Right ventricle myocardium inferior (tissue), 1 donor: ENCODE measurements around the gene TIGD4. TPM values are rescaled to one million over a fixed set of nuclear protein-coding genes. Genes with fewer than 3 reads are reported as not detected.
"Not testable (repeated sequence)": the region's sequence is repeated elsewhere in the genome, so short reads cannot be mapped to it uniquely, and the experiment has no call there.

Experiments used
- ATAC-seq: fragments of 200-7000 bp; cut with Tn5 transposase; one replicate; pipeline ENCODE4 v1.9.1; 2020; ENCODE audit warnings: mild to moderate bottlenecking, moderate library complexity
- DNase-seq: peaks from one replicate; pipeline ENCODE4 v3.0.0; 2021; ENCODE audit errors: missing footprints
- intact Hi-C: fragments of 100-400 bp; cut with DNase I; formaldehyde crosslinking; loops from one replicate; pipeline ENCODE4 v1.11.0; 2022
- total RNA-seq: library from RNA; stranded (reverse); fragmentation: NEBNext Ultra II Directional; extraction: Animal tissue kit (Norgen Biotek cat#: 25700); gene quantifications from one replicate; pipeline ENCODE4 v1.2.1, GENCODE V29; 2021
- donor health status: DM: no; HTN: yes; CAD: no; lungs with severe emphysema.

Gene TIGD4
- total RNA-seq, 1 donor from 2014 or later: not detected

- intact Hi-C loops: no loop called here
Measured at GRCh38 chr4:152785639-152786615, 6.4 kb upstream of the TIGD4 start.

GRCh38 chr4:152784490-152785350 is 5.2 kb upstream of the TIGD4 start:
- intact Hi-C loops: no loop called here
- ATAC-seq (no peak), DNase-seq (no peak)

More at GRCh38 chr4:152785639-152786615, 6.4 kb upstream of the TIGD4 start:
- no peak for DNase-seq
- ATAC-seq: no peak

DNA sequence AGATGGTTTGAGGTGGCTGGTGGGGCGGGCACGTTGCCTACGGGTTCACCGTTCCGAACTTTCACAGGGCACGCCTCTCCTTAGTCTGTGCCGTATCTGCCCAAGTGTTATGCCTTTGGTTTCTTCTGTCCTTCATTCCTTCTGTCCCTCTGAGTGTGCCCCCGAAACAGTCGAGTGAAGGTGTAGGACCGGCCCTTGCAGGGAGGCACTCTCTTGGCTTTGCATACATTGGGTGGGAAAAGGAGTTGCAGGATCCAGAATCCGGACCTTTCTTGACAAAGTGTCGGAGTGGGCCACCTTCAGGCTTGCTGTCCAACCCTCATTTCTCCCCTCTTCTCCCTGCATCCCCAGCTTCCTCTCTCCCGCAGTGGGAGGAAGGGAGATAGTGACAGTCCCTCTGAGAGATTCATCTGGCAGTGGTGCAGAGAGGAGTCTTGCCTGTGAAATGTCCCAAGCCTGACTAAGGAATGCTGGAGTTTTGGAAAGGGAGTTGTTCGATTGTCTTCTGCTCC is 793 bp upstream of the TIGD4 start:
- intact Hi-C loops: no loop called here
- ATAC-seq (peak; percentile 15), DNase-seq (no peak)

DNA sequence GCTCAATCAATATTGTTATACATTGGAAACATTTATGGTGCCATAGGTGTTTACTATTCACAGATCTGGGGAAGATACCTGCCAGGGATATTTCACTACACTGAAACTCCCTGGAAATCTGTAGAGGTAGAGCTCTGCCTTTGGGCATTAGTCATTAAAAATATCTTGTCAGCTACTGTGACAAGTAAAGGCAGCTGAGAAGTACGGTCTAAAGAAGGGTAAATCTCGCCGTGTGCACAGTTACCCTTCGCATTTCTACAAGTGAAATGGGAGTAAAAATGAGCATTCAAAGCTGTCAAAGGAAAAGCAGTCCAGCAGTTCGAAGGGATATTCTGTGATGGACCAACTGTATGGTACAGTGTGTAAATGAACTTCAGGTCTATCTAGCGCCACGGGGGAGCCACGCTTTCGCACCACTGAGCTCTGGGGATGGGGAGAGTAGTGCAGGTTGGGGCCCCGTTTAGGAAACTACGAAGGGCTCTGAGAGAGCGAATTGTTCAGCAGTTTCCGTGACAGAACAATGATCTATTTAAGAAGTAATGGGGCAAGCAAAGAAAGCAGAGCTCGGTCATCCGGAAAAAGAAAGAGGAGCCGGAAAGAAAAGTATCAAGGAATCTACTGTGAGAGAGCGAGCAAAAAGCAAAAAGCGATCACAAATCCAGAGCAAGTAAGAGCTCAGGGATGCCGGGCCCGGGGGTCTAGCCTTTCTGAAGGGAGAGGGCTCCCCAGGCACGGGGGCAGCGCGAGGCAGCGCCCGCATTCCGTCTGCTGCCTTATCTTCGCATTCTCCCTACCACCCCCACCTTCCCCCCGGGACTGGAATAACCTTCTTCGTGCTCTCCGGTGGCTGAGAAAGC is 646 bp downstream of the TIGD4 start:
- intact Hi-C loops: no loop called here
- peak; percentile 71 for DNase-seq
- ATAC-seq: peak; percentile 6

GRCh38 chr4:152777488-152777887 is 2.0 kb downstream of the TIGD4 start:
- no peak for DNase-seq
- no peak for ATAC-seq

GRCh38 chr4:152776352-152776751 is 3.2 kb downstream of the TIGD4 start:
- ATAC-seq (no peak), DNase-seq (no peak)
- intact Hi-C loops: no loop called here

More at GRCh38 chr4:152777488-152777887, 2.0 kb downstream of the TIGD4 start:
- intact Hi-C loops: no loop called here

DNA sequence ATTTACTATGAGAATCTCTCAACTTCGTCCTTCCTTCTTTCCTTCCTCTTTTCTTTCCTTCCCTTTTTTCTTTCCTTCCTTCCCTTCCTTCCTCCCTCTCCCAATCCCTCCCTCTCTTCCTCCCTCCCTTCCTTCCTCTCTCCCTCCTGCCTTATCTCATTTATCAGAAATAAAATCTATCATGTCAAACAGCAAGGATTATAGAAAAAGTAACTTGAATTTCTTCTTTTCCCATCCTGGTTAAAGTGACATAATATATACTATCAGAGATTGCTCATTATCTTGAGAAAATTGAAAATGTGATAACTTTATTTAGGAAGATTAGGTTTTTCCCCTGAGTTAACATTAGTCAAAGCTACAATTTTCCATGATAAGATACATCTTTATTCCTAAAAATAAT is 5.6 kb downstream of the TIGD4 start:
- ATAC-seq (no peak), DNase-seq (no peak)
- intact Hi-C loops: no loop called here

GRCh38 chr4:152773339-152773738 is 6.2 kb downstream of the TIGD4 start:
- ATAC-seq (no peak), DNase-seq (no peak)
- intact Hi-C loops: no loop called here

GRCh38 chr4:152771741-152772533 is 7.6 kb downstream of the TIGD4 start:
- DNase-seq (no peak), ATAC-seq (no peak)
- intact Hi-C loops: no loop called here

DNA sequence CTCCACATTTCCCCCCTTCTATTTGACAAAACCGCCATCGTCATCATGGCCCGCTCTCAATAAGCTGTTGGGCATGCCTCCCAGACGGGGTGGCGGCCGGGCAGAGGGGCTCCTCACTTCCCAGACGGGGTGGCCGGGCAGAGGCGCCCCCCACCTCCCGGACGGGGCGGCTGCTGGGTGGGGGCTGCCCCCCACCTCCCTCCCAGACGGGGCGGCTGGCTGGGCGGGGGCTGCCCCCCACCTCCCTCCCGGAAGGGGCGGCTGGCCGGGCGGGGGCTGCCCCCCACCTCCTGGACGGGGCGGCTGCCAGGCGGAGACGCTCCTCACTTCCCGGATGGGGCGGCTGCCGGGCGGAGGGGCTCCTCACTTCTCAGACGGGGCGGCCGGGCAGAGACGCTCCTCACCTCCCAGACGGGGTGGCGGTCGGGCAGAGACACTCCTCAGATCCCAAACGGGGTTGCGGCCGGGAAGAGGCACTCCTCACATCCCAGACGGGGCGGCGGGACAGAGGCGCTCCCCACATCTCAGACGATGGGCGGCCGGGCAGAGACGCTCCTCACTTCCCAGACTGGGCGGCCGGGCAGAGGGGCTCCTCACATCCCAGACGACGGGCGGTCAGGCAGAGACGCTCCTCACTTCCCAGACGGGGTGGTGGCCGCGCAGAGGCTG is 14.3 kb downstream of the TIGD4 start:
- ATAC-seq, intact Hi-C loops, DNase-seq: not testable (repeated sequence)

DNA sequence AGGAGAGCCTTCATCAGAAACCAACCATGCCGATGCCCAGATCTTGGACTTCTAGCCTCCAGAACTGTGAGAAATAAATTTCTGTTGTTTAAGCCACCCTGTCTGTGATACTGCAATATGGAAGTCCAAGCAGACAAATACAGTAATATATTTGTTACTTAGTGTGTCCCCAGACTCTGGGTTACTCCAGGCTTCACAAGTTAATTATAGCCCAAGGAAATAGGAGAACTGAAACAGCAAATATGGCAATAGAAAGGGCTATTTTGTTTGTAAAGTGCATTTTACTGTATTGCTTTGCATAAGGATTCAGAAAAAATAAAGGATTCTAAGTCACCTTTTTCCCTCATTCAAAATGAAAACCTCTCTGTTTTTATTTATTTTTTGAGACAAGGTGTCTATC is 15.7 kb downstream of the TIGD4 start:
- DNase-seq: no peak
- no peak for ATAC-seq

DNA sequence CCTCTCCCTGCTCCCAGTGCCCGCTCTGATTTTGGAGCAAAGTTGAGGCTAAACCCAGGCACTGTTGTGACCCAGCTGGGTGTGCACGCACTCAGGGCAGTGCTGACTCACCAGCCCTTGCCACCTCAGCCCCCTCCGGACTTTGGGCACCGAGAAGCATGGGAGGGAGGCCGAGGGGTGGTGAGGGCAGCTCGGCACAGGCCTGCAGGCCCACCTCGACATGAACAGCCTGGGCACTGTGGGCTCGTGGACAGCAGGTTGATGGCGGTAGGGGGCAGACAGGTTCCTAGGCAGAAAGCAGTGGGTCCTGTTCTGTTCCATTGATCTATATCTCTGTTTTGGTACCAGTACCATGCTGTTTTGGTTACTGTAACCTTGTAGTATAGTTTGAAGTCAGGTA is 30.9 kb downstream of the TIGD4 start:
- no peak for DNase-seq
- no peak for ATAC-seq
- intact Hi-C loops: no loop called here

More for the DNA sequence above, 15.7 kb downstream of the TIGD4 start:
- intact Hi-C loops: no loop called here

DNA sequence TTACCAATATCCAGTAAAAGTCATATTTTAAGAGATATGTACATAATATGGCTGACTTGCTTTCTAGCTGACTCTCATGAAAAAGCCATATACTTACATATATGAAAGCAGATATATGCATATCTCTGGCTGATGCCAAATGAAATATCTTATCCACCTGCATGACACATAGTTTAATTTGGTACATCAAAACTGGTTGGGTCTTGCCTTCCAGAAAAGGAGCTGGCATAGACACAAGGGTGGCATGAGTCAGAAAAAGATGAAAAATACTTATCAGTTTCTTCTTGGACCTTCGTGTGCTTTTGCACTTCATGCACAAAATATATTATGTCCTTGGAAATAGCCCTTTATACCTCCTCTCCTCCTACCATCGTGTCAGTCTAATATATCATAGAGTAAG is 32.1 kb downstream of the TIGD4 start:
- intact Hi-C loops: no loop called here
- no peak for ATAC-seq
- no peak for DNase-seq

GRCh38 chr4:152738827-152739226 is 40.7 kb downstream of the TIGD4 start:
- intact Hi-C loops: no loop called here
- DNase-seq: no peak
- no peak for ATAC-seq

GRCh38 chr4:152735906-152736305 is 43.6 kb downstream of the TIGD4 start:
- ATAC-seq: no peak
- intact Hi-C loops: loop anchor here (1.0 kb wide), 1 partner anchor 236 kb away; no protein-coding TSS in a partner anchor
- no peak for DNase-seq

- no peak for ATAC-seq
- intact Hi-C loops: loop anchor here (1.0 kb wide), 1 partner anchor 235 kb away; no protein-coding TSS in a partner anchor
Measured at GRCh38 chr4:152735396-152735859, 44.1 kb downstream of the TIGD4 start.

DNA sequence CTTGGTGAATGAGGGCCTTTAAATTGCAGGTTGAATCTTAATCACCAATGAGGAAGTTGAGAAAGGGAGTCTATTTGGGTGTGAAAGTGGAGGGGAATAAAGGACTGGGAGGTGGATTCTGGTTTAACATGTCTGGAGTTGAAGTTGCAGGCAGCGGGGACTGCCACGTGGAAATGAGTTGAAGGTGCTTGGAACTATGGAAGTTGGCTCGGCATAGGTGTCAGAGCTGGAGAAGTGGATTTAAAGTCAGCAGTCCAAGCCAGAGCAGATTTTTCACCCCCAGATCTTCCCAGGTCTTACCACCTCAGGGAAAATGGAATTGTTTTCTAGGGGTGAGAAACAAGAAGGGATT is 44.9 kb downstream of the TIGD4 start:
- no peak for DNase-seq
- intact Hi-C loops: loop anchor here (1.0 to 5.0 kb wide), 2 partner anchors 92 to 234 kb away; no protein-coding TSS in a partner anchor
- no peak for ATAC-seq

More at GRCh38 chr4:152735396-152735859, 44.1 kb downstream of the TIGD4 start:
- no peak for DNase-seq
